Measurements from ENCODE around the gene PNMA8A.

Gene PNMA8A

GRCh38 chr19:46471116-46471733 is at the start of gene PNMA8A:
Gene PNMA8A (minus strand): TSS chr19:46471563. CDS start chr19:46471035, 528 bp downstream.
- peak within 1 kb of the TSS; percentile 73 for H3K4me3 ChIP-seq (ENCODE audit: low read depth, low read length)
- H2AFZ ChIP-seq (ENCODE audit: low read length, unreplicated experiment), result peak within 1 kb of the TSS; percentile 60
- H3K27ac ChIP-seq (ENCODE audit: low read depth, low read length), result no peak within 1 kb of the TSS
- H3K36me3 ChIP-seq (ENCODE audit: insufficient read depth, low read length), result no peaks in the 10 kb centered on the region
- H3K4me1 ChIP-seq (ENCODE audit: control insufficient read depth, insufficient read depth, low read length, unreplicated experiment), result peaks cover 14% of the 10 kb centered on the region
- no peaks in the 10 kb centered on the region for H3K27me3 ChIP-seq (ENCODE audit: insufficient read depth, low read length)
- H3K79me2 ChIP-seq (ENCODE audit: control insufficient read depth, insufficient read depth, low read length, unreplicated experiment), result no peaks in the 10 kb centered on the region

- H3K27ac ChIP-seq (ENCODE audit: low read depth, low read length), result no peak overlapping the region
- H3K27me3 ChIP-seq (ENCODE audit: insufficient read depth, low read length), result no peaks in the 10 kb centered on the region
- H3K4me1 ChIP-seq (ENCODE audit: control insufficient read depth, insufficient read depth, low read length, unreplicated experiment), result no peaks in the 10 kb centered on the region
- no peak overlapping the region for H2AFZ ChIP-seq (ENCODE audit: low read length, unreplicated experiment)
- no peaks in the 10 kb centered on the region for H3K36me3 ChIP-seq (ENCODE audit: insufficient read depth, low read length)
- H3K4me3 ChIP-seq (ENCODE audit: low read depth, low read length), result no peak overlapping the region
- H3K79me2 ChIP-seq (ENCODE audit: control insufficient read depth, insufficient read depth, low read length, unreplicated experiment), result no peaks in the 10 kb centered on the region
Measured at GRCh38 chr19:46520616-46521015, 49.3 kb upstream of the PNMA8A start.

- Histone ChIP-seq H3K27ac (ENCODE audit: low read depth, low read length) (no peak overlapping the region), H3K79me2 (ENCODE audit: control insufficient read depth, insufficient read depth, low read length, unreplicated experiment) (no peaks in the 10 kb centered on the region), H2AFZ (ENCODE audit: low read length, unreplicated experiment) (no peak overlapping the region), H3K36me3 (ENCODE audit: insufficient read depth, low read length) (no peaks in the 10 kb centered on the region), H3K4me1 (ENCODE audit: control insufficient read depth, insufficient read depth, low read length, unreplicated experiment) (no peaks in the 10 kb centered on the region), H3K27me3 (ENCODE audit: insufficient read depth, low read length) (no peaks in the 10 kb centered on the region), H3K4me3 (ENCODE audit: low read depth, low read length) (no peak overlapping the region)
Measured at GRCh38 chr19:46517471-46517870, 46.1 kb upstream of the PNMA8A start.

GRCh38 chr19:46515879-46516350 is 44.6 kb upstream of the PNMA8A start:
- no peak overlapping the region for H2AFZ ChIP-seq (ENCODE audit: low read length, unreplicated experiment)

GRCh38 chr19:46515290-46515609 is 43.9 kb upstream of the PNMA8A start:
- Histone ChIP-seq H3K4me3 (ENCODE audit: low read depth, low read length) (no peak overlapping the region), H3K36me3 (ENCODE audit: insufficient read depth, low read length) (no peaks in the 10 kb centered on the region), H3K79me2 (ENCODE audit: control insufficient read depth, insufficient read depth, low read length, unreplicated experiment) (no peaks in the 10 kb centered on the region), H2AFZ (ENCODE audit: low read length, unreplicated experiment) (no peak overlapping the region), H3K4me1 (ENCODE audit: control insufficient read depth, insufficient read depth, low read length, unreplicated experiment) (no peaks in the 10 kb centered on the region), H3K27me3 (ENCODE audit: insufficient read depth, low read length) (no peaks in the 10 kb centered on the region), H3K27ac (ENCODE audit: low read depth, low read length) (no peak overlapping the region)

More at GRCh38 chr19:46515879-46516350, 44.6 kb upstream of the PNMA8A start:
- Histone ChIP-seq H3K27ac (ENCODE audit: low read depth, low read length) (no peak overlapping the region), H3K4me1 (ENCODE audit: control insufficient read depth, insufficient read depth, low read length, unreplicated experiment) (no peaks in the 10 kb centered on the region), H3K4me3 (ENCODE audit: low read depth, low read length) (no peak overlapping the region), H3K79me2 (ENCODE audit: control insufficient read depth, insufficient read depth, low read length, unreplicated experiment) (no peaks in the 10 kb centered on the region), H3K36me3 (ENCODE audit: insufficient read depth, low read length) (no peaks in the 10 kb centered on the region), H3K27me3 (ENCODE audit: insufficient read depth, low read length) (no peaks in the 10 kb centered on the region)

- Histone ChIP-seq H3K79me2 (ENCODE audit: control insufficient read depth, insufficient read depth, low read length, unreplicated experiment) (no peaks in the 10 kb centered on the region), H3K4me3 (ENCODE audit: low read depth, low read length) (no peak overlapping the region), H3K36me3 (ENCODE audit: insufficient read depth, low read length) (no peaks in the 10 kb centered on the region), H3K27me3 (ENCODE audit: insufficient read depth, low read length) (no peaks in the 10 kb centered on the region), H3K4me1 (ENCODE audit: control insufficient read depth, insufficient read depth, low read length, unreplicated experiment) (no peaks in the 10 kb centered on the region), H2AFZ (ENCODE audit: low read length, unreplicated experiment) (no peak overlapping the region), H3K27ac (ENCODE audit: low read depth, low read length) (no peak overlapping the region)
Measured at GRCh38 chr19:46514589-46515289, 43.4 kb upstream of the PNMA8A start.

- H3K27me3 ChIP-seq (ENCODE audit: insufficient read depth, low read length), result no peaks in the 10 kb centered on the region
- H3K36me3 ChIP-seq (ENCODE audit: insufficient read depth, low read length), result no peaks in the 10 kb centered on the region
- no peaks in the 10 kb centered on the region for H3K4me1 ChIP-seq (ENCODE audit: control insufficient read depth, insufficient read depth, low read length, unreplicated experiment)
- no peak overlapping the region for H3K4me3 ChIP-seq (ENCODE audit: low read depth, low read length)
- H2AFZ ChIP-seq (ENCODE audit: low read length, unreplicated experiment), result no peak overlapping the region
- no peak overlapping the region for H3K27ac ChIP-seq (ENCODE audit: low read depth, low read length)
- H3K79me2 ChIP-seq (ENCODE audit: control insufficient read depth, insufficient read depth, low read length, unreplicated experiment), result no peaks in the 10 kb centered on the region
Measured at GRCh38 chr19:46513461-46514236, 42.3 kb upstream of the PNMA8A start.

- H3K27ac ChIP-seq (ENCODE audit: low read depth, low read length), result no peak overlapping the region
- H3K27me3 ChIP-seq (ENCODE audit: insufficient read depth, low read length), result no peaks in the 10 kb centered on the region
- H3K79me2 ChIP-seq (ENCODE audit: control insufficient read depth, insufficient read depth, low read length, unreplicated experiment), result no peaks in the 10 kb centered on the region
- H3K4me1 ChIP-seq (ENCODE audit: control insufficient read depth, insufficient read depth, low read length, unreplicated experiment), result no peaks in the 10 kb centered on the region
- H3K4me3 ChIP-seq (ENCODE audit: low read depth, low read length), result no peak overlapping the region
- no peaks in the 10 kb centered on the region for H3K36me3 ChIP-seq (ENCODE audit: insufficient read depth, low read length)
- H2AFZ ChIP-seq (ENCODE audit: low read length, unreplicated experiment), result no peak overlapping the region
Measured at GRCh38 chr19:46511237-46511636, 39.9 kb upstream of the PNMA8A start.

GRCh38 chr19:46508206-46508605 is 36.8 kb upstream of the PNMA8A start:
- no peak overlapping the region for H2AFZ ChIP-seq (ENCODE audit: low read length, unreplicated experiment)
- H3K27me3 ChIP-seq (ENCODE audit: insufficient read depth, low read length), result no peaks in the 10 kb centered on the region
- H3K4me1 ChIP-seq (ENCODE audit: control insufficient read depth, insufficient read depth, low read length, unreplicated experiment), result no peaks in the 10 kb centered on the region
- H3K27ac ChIP-seq (ENCODE audit: low read depth, low read length), result no peak overlapping the region
- no peaks in the 10 kb centered on the region for H3K79me2 ChIP-seq (ENCODE audit: control insufficient read depth, insufficient read depth, low read length, unreplicated experiment)
- H3K4me3 ChIP-seq (ENCODE audit: low read depth, low read length), result no peak overlapping the region
- H3K36me3 ChIP-seq (ENCODE audit: insufficient read depth, low read length), result no peaks in the 10 kb centered on the region

- Histone ChIP-seq H3K36me3 (ENCODE audit: insufficient read depth, low read length) (no peaks in the 10 kb centered on the region), H3K4me1 (ENCODE audit: control insufficient read depth, insufficient read depth, low read length, unreplicated experiment) (no peaks in the 10 kb centered on the region), H2AFZ (ENCODE audit: low read length, unreplicated experiment) (no peak overlapping the region), H3K79me2 (ENCODE audit: control insufficient read depth, insufficient read depth, low read length, unreplicated experiment) (no peaks in the 10 kb centered on the region), H3K4me3 (ENCODE audit: low read depth, low read length) (no peak overlapping the region), H3K27me3 (ENCODE audit: insufficient read depth, low read length) (no peaks in the 10 kb centered on the region), H3K27ac (ENCODE audit: low read depth, low read length) (no peak overlapping the region)
Measured at GRCh38 chr19:46503848-46504453, 32.6 kb upstream of the PNMA8A start.

Measured in ACC112 (cell line).